GM12878 (cell line): ENCODE measurements around the gene AJUBA. TPM values are rescaled to one million over a fixed set of nuclear protein-coding genes. Genes with fewer than 3 reads are reported as not detected.
"Not testable (repeated sequence)": the region's sequence is repeated elsewhere in the genome, so short reads cannot be mapped to it uniquely, and the experiment has no call there.

ENCODE experiments used
- ATAC-seq: fragments of 200-7000 bp; cut with Tn5 transposase; 3 replicates; pipeline ENCODE4 v1.9.1; 2020; ENCODE audit warnings: mild to moderate bottlenecking, moderate library complexity
- BruUV-seq: library from RNA; stranded (reverse); fragments of 400-500 nt; replicated peaks from 2 replicates; lab custom pipeline; 2021; lab: Mats Ljungman, UMichigan
- CTCF ChIA-PET: fragments of 300-600 bp; sonication (Branson Sonifier 250); formaldehyde crosslinking; extraction: SDS; loops from one replicate; lab custom pipeline; 2021; ENCODE audit warnings: inconsistent platforms; lab: Yijun Ruan, JAX
- POLR2A ChIA-PET: fragments of 350-600 bp; formaldehyde crosslinking; extraction: SDS; loops from one replicate; lab custom pipeline; 2021; ENCODE audit warnings: inconsistent platforms; lab: Charles Lee
- RAD21 ChIA-PET: fragments of 300-600 bp; sonication (Branson Sonifier 250); formaldehyde crosslinking; loops from one replicate; lab custom pipeline; 2023; ENCODE audit warnings: antibody characterized with exemption; ENCODE audit not compliant: unreplicated experiment; lab: Charles Lee
- SMC1A ChIA-PET: fragments of 300-600 bp; sonication (Branson Sonifier 250); formaldehyde crosslinking; loops from one replicate; lab custom pipeline; 2023; ENCODE audit not compliant: unreplicated experiment, uncharacterized antibody; lab: Charles Lee
- DNase-seq: peaks from one replicate; pipeline ENCODE4 v3.0.0-alpha.2; 2011; ENCODE audit warnings: low read depth, low spot score
- FAIRE-seq: peaks from 3 replicates; lab custom pipeline; 2011; peaks lifted over from hg19 to GRCh38; lab: Jason Lieb, UNC
- H2AFZ ChIP-seq: 2 replicates; pipeline ENCODE4 v1.6.0; 2011; ENCODE audit warnings: low read depth, low read length, control low read depth; ENCODE audit not compliant: control insufficient read depth
- H3K27ac ChIP-seq: 2 replicates; pipeline ENCODE4 v1.5.1; 2011; ENCODE audit warnings: control low read depth; ENCODE audit not compliant: control insufficient read depth, insufficient read depth
- H3K27me3 ChIP-seq, 2 experiments: replicated peaks in 1 of 2; 2 replicates each; pipeline versions ENCODE4 v1.6.0 to v1.6.1; 2011; ENCODE audit warnings: low read length in 1 of 2; ENCODE audit not compliant: control insufficient read depth in 2 of 2, insufficient read depth in 2 of 2
- H3K36me3 ChIP-seq, 2 experiments: 2 replicates each; pipeline ENCODE4 v1.5.1; 2011; ENCODE audit warnings: low read length in 1 of 2; ENCODE audit not compliant: control insufficient read depth in 2 of 2, insufficient read depth in 2 of 2
- H3K4me1 ChIP-seq: 2 replicates; pipeline ENCODE4 v1.6.1; 2011; ENCODE audit warnings: mild to moderate bottlenecking, low read length, moderate library complexity, mixed read lengths; ENCODE audit not compliant: control insufficient read depth, insufficient read depth
- H3K4me2 ChIP-seq: 2 replicates; pipeline ENCODE4 v1.6.0; 2011; ENCODE audit warnings: control low read depth; ENCODE audit not compliant: control insufficient read depth, insufficient read depth
- H3K4me3 ChIP-seq: fragments of 200-600 bp; sonication (generic); 2 replicates; pipeline ENCODE4 v1.5.1; 2016
- H3K79me2 ChIP-seq: 2 replicates; pipeline ENCODE4 v1.6.0; 2011; ENCODE audit warnings: low read length; ENCODE audit not compliant: control insufficient read depth, insufficient read depth
- H3K9ac ChIP-seq: 2 replicates; pipeline ENCODE4 v1.8.0; 2011; ENCODE audit warnings: low read length, control low read depth, mixed read lengths; ENCODE audit not compliant: control insufficient read depth, insufficient read depth
- H3K9me3 ChIP-seq: replicated peaks from 3 replicates; pipeline ENCODE4 v1.5.1; 2011; ENCODE audit warnings: mild to moderate bottlenecking, low read length; ENCODE audit not compliant: control insufficient read depth, insufficient read depth
- H4K20me1 ChIP-seq: 2 replicates; pipeline ENCODE4 v1.6.0; 2011; ENCODE audit not compliant: control insufficient read depth, insufficient read depth
- ATF7 ChIP-seq: fragments of 450-650 bp; IDR thresholded peaks from 2 replicates; pipeline ENCODE4 v1.6.1; 2016; ENCODE audit warnings: low read depth, mild to moderate bottlenecking
- ELK1 ChIP-seq: IDR thresholded peaks from 2 replicates; pipeline ENCODE4 v1.6.1; 2012; ENCODE audit warnings: low read depth, low read length, improper control_type of control experiment
- KAT2A ChIP-seq: conservative IDR thresholded peaks from 2 replicates; pipeline ENCODE4 v1.6.1; 2011; ENCODE audit warnings: low read depth, low read length; ENCODE audit not compliant: control insufficient read depth
- RFX5 ChIP-seq: IDR thresholded peaks from 2 replicates; pipeline ENCODE4 v1.6.1; 2011; ENCODE audit warnings: low read depth, low read length, improper control_type of control experiment
- RUNX3 ChIP-seq: IDR thresholded peaks from 2 replicates; pipeline ENCODE4 v1.6.1; 2012; ENCODE audit warnings: low read length, inconsistent platforms
- SRF ChIP-seq, 2 experiments: IDR thresholded peaks; 2 replicates each; pipeline ENCODE4 v1.6.1; 2011; ENCODE audit warnings: low read depth in 2 of 2, low read length in 2 of 2, mild to moderate bottlenecking in 1 of 2, moderate library complexity in 1 of 2
- ZBED1 ChIP-seq: IDR thresholded peaks from 2 replicates; pipeline ENCODE4 v1.6.1; 2016; ENCODE audit warnings: borderline replicate concordance
- ZNF592 ChIP-seq: fragments of 450-650 bp; IDR thresholded peaks from 2 replicates; pipeline ENCODE4 v1.6.1; 2017; ENCODE audit warnings: mild to moderate bottlenecking, moderate library complexity
- WGBS: methylation state at CpG from one replicate; pipeline ENCODE4 v1.1.6; 2016; ENCODE audit warnings: low lambda C conversion rate; ENCODE audit not compliant: insufficient replicate concordance, insufficient coverage; ENCODE audit errors: missing lambda C conversion rate; 5-methylcytosine and 5-hydroxymethylcytosine counted together
- in situ Hi-C: fragments of 300-500 bp; cut with MboI; formaldehyde crosslinking; loops from 9 replicates; pipeline ENCODE4 v1.14.3; 2018; ENCODE audit warnings: mixed read lengths
- intact Hi-C: fragments of 100-400 bp; cut with micrococcal nuclease; formaldehyde crosslinking; loops from one replicate; pipeline ENCODE4 v1.14.2; 2022; ENCODE audit not compliant: unreplicated experiment
- polyA plus RNA-seq, 11 experiments: library from polyadenylated mRNA; depleted of rRNA in 4 of 11; unstranded in 6 of 11; stranded (reverse) in 5 of 11; fragments of >200 nt; fragmentation: Nextera tagmentation in 4 of 11; fragmentation: Illumina TruSeq in 1 of 11; extraction: Ambion mirVana in 4 of 11; extraction: Trizol in 1 of 11; gene quantifications; 1 replicate in 1 of 11; 2 replicates in 10 of 11; pipeline versions ENCODE4 v1.2.1 to v1.2.3, GENCODE V29; 2011 to 2016; ENCODE audit warnings: inconsistent platforms in 2 of 11, missing spikeins in 2 of 11, low read depth in 1 of 11
- total RNA-seq, 4 experiments: library from RNA; depleted of rRNA in 3 of 4; stranded (reverse); fragments of >200 nt in 3 of 4; fragmentation: Illumina TruSeq in 1 of 4; extraction: Trizol in 1 of 4; gene quantifications; 2 replicates each; pipeline versions ENCODE4 v1.2.1 to v1.2.3, GENCODE V29; 2013 to 2021
- TF ChIP-seq, protein P1 (sequence below), 3 experiments: IDR thresholded peaks in 2 of 3; conservative IDR thresholded peaks in 1 of 3; 2 replicates each; pipeline ENCODE4 v1.5.1; 2011; ENCODE audit warnings: low read depth in 3 of 3, low read length in 3 of 3, mild to moderate bottlenecking in 3 of 3, control low read depth in 2 of 3, moderate library complexity in 2 of 3, inconsistent platforms in 1 of 3, mixed read lengths in 1 of 3; ENCODE audit not compliant: control insufficient read depth in 2 of 3, insufficient read depth in 1 of 3; ENCODE audit errors: extremely low read depth in 1 of 3

AJUBA gene
- total and polyA plus RNA-seq, 10 of the 15 experiments (the other 5 are each of a cell fraction or from before 2014, with no cell fraction given) = 0.03 to 18.1 (median 0.36) TPM; not detected in 1

GRCh38 chr14:22951795-22952194 lies 30.6 kb downstream of the AJUBA start:
- H3K4me3 ChIP-seq, H2AFZ ChIP-seq, H3K79me2 ChIP-seq, H4K20me1 ChIP-seq, H3K9ac ChIP-seq, ATAC-seq, FAIRE-seq, POLR2A ChIA-PET, H3K4me2 ChIP-seq, DNase-seq, intact Hi-C loops, in situ Hi-C loops, H3K27me3 ChIP-seq, BruUV-seq, H3K9me3 ChIP-seq, H3K4me1 ChIP-seq, H3K27ac ChIP-seq: not testable (repeated sequence)
- CTCF ChIA-PET = interaction anchor here (1.4 to 2.9 kb wide), 3 partner anchors 22 to 117 kb away, joined by 3 to 8 read pairs (median 7); partner anchors contain the start of gene PRMT5
- SMC1A ChIA-PET = interaction anchor here (0.8 to 1.7 kb wide), 3 partner anchors 11 to 22 kb away, joined by 3 to 4 read pairs (median 3); partner anchors contain the start of gene PRMT5
- 94% methylated on average over 8 of the region's 8 CpGs for WGBS
- RAD21 ChIA-PET = interaction anchor here (0.7 to 1.1 kb wide), 2 partner anchors 32 to 57 kb away, joined by 3 read pairs; no protein-coding TSS in a partner anchor
- H3K36me3 ChIP-seq = peaks cover 0 to 14% of the 10 kb centered on the region in 2 experiments; a peak in 3 of 4 replicates

GRCh38 chr14:22945642-22946041 lies 36.7 kb downstream of the AJUBA start:
- SMC1A ChIA-PET = interaction anchor here (0.6 to 1.1 kb wide), 4 partner anchors 10 to 225 kb away, joined by 3 read pairs; no protein-coding TSS in a partner anchor

More at GRCh38 chr14:22945642-22946041, 36.7 kb downstream of the AJUBA start:
- no peak for DNase-seq
- Histone ChIP-seq H3K27me3 (no peaks in the 10 kb centered on the region), H3K4me3 (no peak overlapping the region), H3K9ac (no peak overlapping the region), H3K9me3 (no peaks in the 10 kb centered on the region), H2AFZ (no peak overlapping the region), H3K4me1 (no peaks in the 10 kb centered on the region), H3K27ac (no peak overlapping the region), H3K36me3 (peaks cover 2 to 16% of the 10 kb centered on the region in 2 experiments), H4K20me1 (no peaks in the 10 kb centered on the region), H3K79me2 (no peaks in the 10 kb centered on the region), H3K4me2 (no peak overlapping the region)
- WGBS = 100% methylated on average over 3 of the region's 3 CpGs
- CTCF ChIA-PET = interaction anchor here (0.5 to 4.5 kb wide), 8 partner anchors 9 to 112 kb away, joined by 3 to 31 read pairs (median 6); partner anchors contain the start of genes CDH24, HAUS4 and PRMT5
- in situ Hi-C loops (no loop called here), intact Hi-C loops (no loop called here)
- FAIRE-seq = no peak
- TF ChIP-seq ZNF592 = no peak
- TF ChIP-seq RFX5 = no peak
- TF ChIP-seq KAT2A = no peak
- no peak for TF ChIP-seq ATF7
- no peak for TF ChIP-seq RUNX3
- no peak for TF ChIP-seq ZBED1
- TF ChIP-seq SRF (IDR thresholded peaks at IDR 0.05; ENCODE audit: low read depth in 2 of 2, low read length in 2 of 2) = no peak
- no peak for TF ChIP-seq ELK1
- TF ChIP-seq, protein P1, sequence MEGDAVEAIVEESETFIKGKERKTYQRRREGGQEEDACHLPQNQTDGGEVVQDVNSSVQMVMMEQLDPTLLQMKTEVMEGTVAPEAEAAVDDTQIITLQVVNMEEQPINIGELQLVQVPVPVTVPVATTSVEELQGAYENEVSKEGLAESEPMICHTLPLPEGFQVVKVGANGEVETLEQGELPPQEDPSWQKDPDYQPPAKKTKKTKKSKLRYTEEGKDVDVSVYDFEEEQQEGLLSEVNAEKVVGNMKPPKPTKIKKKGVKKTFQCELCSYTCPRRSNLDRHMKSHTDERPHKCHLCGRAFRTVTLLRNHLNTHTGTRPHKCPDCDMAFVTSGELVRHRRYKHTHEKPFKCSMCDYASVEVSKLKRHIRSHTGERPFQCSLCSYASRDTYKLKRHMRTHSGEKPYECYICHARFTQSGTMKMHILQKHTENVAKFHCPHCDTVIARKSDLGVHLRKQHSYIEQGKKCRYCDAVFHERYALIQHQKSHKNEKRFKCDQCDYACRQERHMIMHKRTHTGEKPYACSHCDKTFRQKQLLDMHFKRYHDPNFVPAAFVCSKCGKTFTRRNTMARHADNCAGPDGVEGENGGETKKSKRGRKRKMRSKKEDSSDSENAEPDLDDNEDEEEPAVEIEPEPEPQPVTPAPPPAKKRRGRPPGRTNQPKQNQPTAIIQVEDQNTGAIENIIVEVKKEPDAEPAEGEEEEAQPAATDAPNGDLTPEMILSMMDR (IDR thresholded peaks at IDR 0.05 in 2 of 3, conservative IDR thresholded peaks at IDR 0.05 in 1 of 3; ENCODE audit: control insufficient read depth in 2 of 3, extremely low read depth in 1 of 3, insufficient read depth in 1 of 3, low read depth in 3 of 3, low read length in 3 of 3) = no peak
- ATAC-seq = no peak
- POLR2A ChIA-PET = interaction anchor here (0.9 to 1.0 kb wide), 2 partner anchors 28 to 49 kb away, joined by 3 to 6 read pairs; no protein-coding TSS in a partner anchor
- BruUV-seq = no TSS peak
- RAD21 ChIA-PET = no interaction called here
